Sigmoid colon (tissue), 7 donors: ENCODE data around the gene MED14. TPM values are rescaled to one million over a fixed set of nuclear protein-coding genes. Genes with fewer than 3 reads are reported as not detected.

Experiments
- DNase-seq: peaks from one replicate; pipeline ENCODE4 v3.0.0-alpha.2; 2019
- H3K27ac ChIP-seq, 4 donors: fragments of 200-600 bp; sonication (generic); one replicate each; pipeline ENCODE4 v1.5.1; 2016 to 2019; ENCODE audit warnings: mild to moderate bottlenecking in 1 of 4
- H3K27me3 ChIP-seq, 3 donors: fragments of 200-600 bp; sonication (generic); one replicate each; pipeline ENCODE4 v1.5.1; 2019; ENCODE audit warnings: mild to moderate bottlenecking in 1 of 3
- H3K36me3 ChIP-seq, 4 donors: fragments of 200-600 bp; sonication (generic); one replicate each; pipeline ENCODE4 v1.5.1; 2016 to 2019
- H3K4me1 ChIP-seq, 4 donors: fragments of 200-600 bp; sonication (generic); one replicate each; pipeline ENCODE4 v1.5.1; 2017 to 2019
- H3K4me3 ChIP-seq, 4 donors: fragments of 200-600 bp; sonication (generic); one replicate each; pipeline ENCODE4 v1.5.1; 2017 to 2019; ENCODE audit warnings: mild to moderate bottlenecking in 2 of 4, moderate library complexity in 1 of 4
- H3K9me3 ChIP-seq, 4 donors: fragments of 200-600 bp in 3 of 4; sonication (generic) in 3 of 4; one replicate each; pipeline versions ENCODE4 v1.5.1 to v1.6.1; 2013 to 2019
- CTCF ChIP-seq, 4 experiments: fragments of 450-650 bp in 3 of 4; fragments of 200-600 bp in 1 of 4; IDR thresholded peaks; one replicate each; pipeline ENCODE4 v1.5.1; 2016 to 2019; ENCODE audit warnings: antibody characterized with exemption in 4 of 4, mild to moderate bottlenecking in 3 of 4, moderate library complexity in 2 of 4
- EP300 ChIP-seq, 4 donors: sonication (generic); formaldehyde crosslinking; IDR thresholded peaks; one replicate each; pipeline ENCODE4 v1.6.1; 2017; ENCODE audit warnings: antibody characterized with exemption in 4 of 4
- POLR2A ChIP-seq, 2 donors: fragments of 450-650 bp; IDR thresholded peaks; one replicate each; pipeline ENCODE4 v1.6.1; 2016; ENCODE audit warnings: antibody characterized with exemption in 2 of 2, mild to moderate bottlenecking in 2 of 2, moderate library complexity in 2 of 2
- POLR2AphosphoS5 ChIP-seq, 4 donors: sonication (generic); formaldehyde crosslinking; IDR thresholded peaks; one replicate each; pipeline ENCODE4 v1.6.1; 2017; ENCODE audit warnings: antibody characterized with exemption in 4 of 4
- WGBS, 2 donors: extraction: QIAGEN DNeasy Blood & Tissue Kit; methylation state at CpG; one replicate each; pipeline ENCODE4 v1.1.7; 2013; 5-methylcytosine and 5-hydroxymethylcytosine counted together
- intact Hi-C: fragments of 100-400 bp; cut with DNase I; formaldehyde crosslinking; loops from one replicate; pipeline ENCODE4 v1.15.1; 2023
- polyA plus RNA-seq, 3 donors: library from polyadenylated mRNA; stranded (reverse); fragments of 200-250 nt; gene quantifications; one replicate each; pipeline ENCODE4 v1.2.3, GENCODE V29; 2013
- total RNA-seq, 4 donors: library from RNA; depleted of rRNA; stranded (reverse); fragments of >200 nt; gene quantifications; one replicate each; pipeline ENCODE4 v1.1.0, GENCODE V29; 2016
- donor health status: healthy with polysubstance abuse.
- donor health status: Bipolar disorder and iron deficiency.
- donor health status: healthy.

Gene MED14
- total and polyA plus RNA-seq, 7 donors = 8.4 to 51.6 (median 23.9) TPM

- TF ChIP-seq POLR2AphosphoS5 (IDR thresholded peaks at IDR 0.05) (no peak), POLR2A (IDR thresholded peaks at IDR 0.05) (no peak), CTCF (IDR thresholded peaks at IDR 0.05) (no peak), EP300 (IDR thresholded peaks at IDR 0.05) (no peak)
- 29 to 65% methylated on average over 18 of the region's 18 CpGs for WGBS, 2 donors
- no peak for DNase-seq
- Histone ChIP-seq H3K4me1 (no peaks in the 10 kb centered on the region), H3K4me3 (no peak overlapping the region), H3K27me3 (no peaks in the 10 kb centered on the region), H3K27ac (no peak overlapping the region), H3K36me3 (peaks cover 0 to 2% (median 0%) of the 10 kb centered on the region in 4 donors), H3K9me3 (no peaks in the 10 kb centered on the region)
- intact Hi-C loops = no loop called here
These were observed 112.7 kb downstream of the MED14 start for GRCh38 chrX:40622479-40623138.

- Histone ChIP-seq H3K27me3 (no peaks in the 10 kb centered on the region), H3K4me1 (no peaks in the 10 kb centered on the region), H3K9me3 (no peaks in the 10 kb centered on the region), H3K36me3 (no peaks in the 10 kb centered on the region), H3K4me3 (no peak overlapping the region), H3K27ac (no peak overlapping the region)
- TF ChIP-seq POLR2A (IDR thresholded peaks at IDR 0.05) (no peak), POLR2AphosphoS5 (IDR thresholded peaks at IDR 0.05) (no peak), EP300 (IDR thresholded peaks at IDR 0.05) (no peak), CTCF (IDR thresholded peaks at IDR 0.05) (no peak)
- no peak for DNase-seq
- intact Hi-C loops = no loop called here
- WGBS, 2 donors = 86% methylated on average over 7 of the region's 7 CpGs
These were observed 117.8 kb downstream of the MED14 start for GRCh38 chrX:40617566-40617965.

GRCh38 chrX:40615976-40616375, 119.4 kb downstream of the MED14 start:
- TF ChIP-seq POLR2A (IDR thresholded peaks at IDR 0.05) = no peak
- TF ChIP-seq POLR2AphosphoS5 (IDR thresholded peaks at IDR 0.05) = no peak
- no peak for TF ChIP-seq EP300 (IDR thresholded peaks at IDR 0.05)
- TF ChIP-seq CTCF (IDR thresholded peaks at IDR 0.05) = no peak
- no peaks in the 10 kb centered on the region for H3K4me1 ChIP-seq
- H3K36me3 ChIP-seq = no peaks in the 10 kb centered on the region
- DNase-seq = no peak
- 83 to 84% methylated on average over 9 of the region's 9 CpGs for WGBS, 2 donors
- no peak overlapping the region for H3K27ac ChIP-seq
- no peak overlapping the region for H3K4me3 ChIP-seq
- H3K9me3 ChIP-seq = no peaks in the 10 kb centered on the region
- no peaks in the 10 kb centered on the region for H3K27me3 ChIP-seq
- intact Hi-C loops = no loop called here

DNA sequence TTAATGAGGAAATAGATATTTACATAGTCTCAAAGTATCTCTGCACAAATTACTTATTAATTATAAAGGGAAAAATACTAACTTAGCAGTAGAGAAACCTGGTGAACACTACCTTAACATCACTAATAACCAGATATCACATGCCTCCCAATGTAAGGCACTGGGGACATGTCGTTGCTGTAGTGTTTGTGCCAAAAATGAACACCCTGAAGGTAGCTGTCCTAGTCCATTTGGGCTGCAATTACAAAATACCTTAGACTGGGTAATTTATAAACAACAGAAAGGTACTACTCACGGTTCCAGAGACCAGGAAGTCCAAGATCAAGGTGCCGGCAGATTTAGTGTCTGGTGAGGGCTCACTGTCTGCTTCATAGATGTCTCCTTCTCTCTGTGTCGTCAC, 122.8 kb downstream of the MED14 start:
- intact Hi-C loops = no loop called here
- Histone ChIP-seq H3K27ac (no peak overlapping the region), H3K4me1 (no peaks in the 10 kb centered on the region), H3K9me3 (no peaks in the 10 kb centered on the region), H3K4me3 (no peak overlapping the region), H3K27me3 (no peaks in the 10 kb centered on the region), H3K36me3 (no peaks in the 10 kb centered on the region)
- TF ChIP-seq POLR2AphosphoS5 (IDR thresholded peaks at IDR 0.05) (no peak), POLR2A (IDR thresholded peaks at IDR 0.05) (no peak), EP300 (IDR thresholded peaks at IDR 0.05) (no peak), CTCF (IDR thresholded peaks at IDR 0.05) (no peak)
- WGBS, 2 donors = 63 to 65% methylated on average over 4 of the region's 4 CpGs
- no peak for DNase-seq

DNA sequence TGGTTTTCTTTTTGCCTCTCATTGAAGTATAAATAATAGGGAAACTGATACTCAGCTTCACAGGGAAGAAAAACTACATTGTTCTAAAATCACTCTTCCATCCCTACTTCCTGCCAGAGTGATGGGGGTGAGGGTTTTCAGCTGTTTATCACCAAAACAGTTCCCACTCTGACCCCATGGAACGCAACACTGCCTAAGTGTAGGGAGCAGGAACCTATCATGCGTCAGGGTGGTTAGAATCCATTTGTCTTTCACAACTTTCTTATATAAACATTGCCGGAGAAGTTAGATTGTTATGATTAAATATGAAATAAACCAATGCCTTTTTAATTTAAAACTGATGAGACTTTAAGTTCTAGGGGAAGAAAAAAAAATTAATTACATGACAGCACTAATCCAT, 128.0 kb downstream of the MED14 start:
- DNase-seq = no peak
- 85 to 91% methylated on average over 3 of the region's 3 CpGs for WGBS, 2 donors
- Histone ChIP-seq H3K4me1 (no peaks in the 10 kb centered on the region), H3K4me3 (no peak overlapping the region), H3K27me3 (no peaks in the 10 kb centered on the region), H3K9me3 (no peaks in the 10 kb centered on the region), H3K27ac (no peak overlapping the region), H3K36me3 (no peaks in the 10 kb centered on the region)
- TF ChIP-seq CTCF (IDR thresholded peaks at IDR 0.05) (no peak), POLR2A (IDR thresholded peaks at IDR 0.05) (no peak), EP300 (IDR thresholded peaks at IDR 0.05) (no peak), POLR2AphosphoS5 (IDR thresholded peaks at IDR 0.05) (no peak)
- intact Hi-C loops = no loop called here
